ENCODE results near the gene WWOX.

GRCh38 chr16:79110953-79111352 lies 1011.5 kb downstream of the WWOX start:
- TF ChIP-seq EP300 (IDR thresholded peaks at IDR 0.05) (no peak), CTCF (IDR thresholded peaks at IDR 0.05) (no peak), POLR2A (IDR thresholded peaks at IDR 0.05) (no peak), POLR2AphosphoS5 (IDR thresholded peaks at IDR 0.05) (no peak)
